BE2C (cell line): ENCODE data around the gene LBP.
"Not testable (repeated sequence)": the region's sequence is repeated elsewhere in the genome, so short reads cannot be mapped to it uniquely, and the experiment has no call there.

Source experiments
- DNase-seq: peaks from one replicate; pipeline ENCODE4 v3.0.0-alpha.2; 2020
- H3K27me3 ChIP-seq: fragments of 250-450 bp; sonication (Bioruptor Pico); 2 replicates; pipeline ENCODE4 v1.5.1; 2020; ENCODE audit warnings: mild to moderate bottlenecking
- H3K36me3 ChIP-seq: fragments of 250-450 bp; sonication (Bioruptor Pico); 2 replicates; pipeline ENCODE4 v1.5.1; 2020; ENCODE audit warnings: mild to moderate bottlenecking
- H3K4me1 ChIP-seq: fragments of 250-450 bp; sonication (Bioruptor Pico); 2 replicates; pipeline ENCODE4 v1.5.1; 2020
- H3K4me3 ChIP-seq: 2 replicates; pipeline ENCODE4 v1.5.1; 2011; ENCODE audit warnings: low read depth, low read length
- H3K9me3 ChIP-seq: fragments of 250-450 bp; sonication (Bioruptor Pico); 2 replicates; pipeline ENCODE4 v1.5.1; 2020
- CTCF ChIP-seq: IDR thresholded peaks from 2 replicates; pipeline ENCODE4 v1.5.1; 2012; ENCODE audit warnings: mild to moderate bottlenecking, low read depth, low read length

LBP gene

GRCh38 chr20:38307371-38308046 is 38.8 kb upstream of the LBP start:
- Histone ChIP-seq H3K4me3 (no peak overlapping the region), H3K36me3 (no peaks in the 10 kb centered on the region), H3K4me1 (no peaks in the 10 kb centered on the region), H3K9me3 (no peaks in the 10 kb centered on the region), H3K27me3 (peaks cover 4% of the 10 kb centered on the region; the same call in 1 of the 2 replicates)
- DNase-seq, result no peak
- TF ChIP-seq CTCF, result no peak

GRCh38 chr20:38308047-38308438 is 38.2 kb upstream of the LBP start:
- H3K4me1 ChIP-seq, result no peaks in the 10 kb centered on the region
- H3K9me3 ChIP-seq, result no peaks in the 10 kb centered on the region
- TF ChIP-seq CTCF, result no peak
- no peak overlapping the region for H3K4me3 ChIP-seq
- no peak for DNase-seq
- no peaks in the 10 kb centered on the region for H3K36me3 ChIP-seq
- H3K27me3 ChIP-seq, result no peaks in the 10 kb centered on the region

GRCh38 chr20:38308447-38308846 is 37.8 kb upstream of the LBP start:
- no peak for TF ChIP-seq CTCF
- Histone ChIP-seq H3K9me3 (no peaks in the 10 kb centered on the region), H3K27me3 (no peaks in the 10 kb centered on the region), H3K4me3 (no peak overlapping the region), H3K36me3 (no peaks in the 10 kb centered on the region), H3K4me1 (no peaks in the 10 kb centered on the region)
- no peak for DNase-seq

- no peaks in the 10 kb centered on the region for H3K4me1 ChIP-seq
- H3K27me3 ChIP-seq, result no peaks in the 10 kb centered on the region
- H3K36me3 ChIP-seq, result no peaks in the 10 kb centered on the region
- H3K9me3 ChIP-seq, result no peaks in the 10 kb centered on the region
- DNase-seq, result no peak
- H3K4me3 ChIP-seq, result no peak overlapping the region
- TF ChIP-seq CTCF, result no peak
Observed at GRCh38 chr20:38311091-38311490, 35.2 kb upstream of the LBP start.

GRCh38 chr20:38311491-38311890 is 34.8 kb upstream of the LBP start:
- DNase-seq, result no peak
- Histone ChIP-seq H3K36me3 (no peaks in the 10 kb centered on the region), H3K9me3 (no peaks in the 10 kb centered on the region), H3K4me1 (no peaks in the 10 kb centered on the region), H3K27me3 (no peaks in the 10 kb centered on the region), H3K4me3 (no peak overlapping the region)
- no peak for TF ChIP-seq CTCF

- no peak for DNase-seq
- H3K9me3 ChIP-seq, result no peaks in the 10 kb centered on the region
Observed at GRCh38 chr20:38313676-38314075, 32.6 kb upstream of the LBP start.

GRCh38 chr20:38314350-38314749 is 31.9 kb upstream of the LBP start:
- not testable (repeated sequence) for H3K9me3 ChIP-seq, H3K4me1 ChIP-seq, H3K27me3 ChIP-seq, H3K4me3 ChIP-seq, DNase-seq, H3K36me3 ChIP-seq

More at GRCh38 chr20:38313676-38314075, 32.6 kb upstream of the LBP start:
- Histone ChIP-seq H3K4me3 (no peak overlapping the region), H3K36me3 (no peaks in the 10 kb centered on the region), H3K27me3 (no peaks in the 10 kb centered on the region), H3K4me1 (no peaks in the 10 kb centered on the region)
- no peak for TF ChIP-seq CTCF
